HG03175 (cell line): ENCODE data around the gene LRRC3.

Source experiments
- ATAC-seq: cut with Tn5 transposase; IDR thresholded peaks from one replicate; pipeline ENCODE4 v1.9.1; 2021; ENCODE audit warnings: mild to moderate bottlenecking, moderate library complexity; ENCODE audit not compliant: unreplicated experiment

LRRC3 gene

GRCh38 chr21:44510109-44510507 lies 54.8 kb downstream of the LRRC3 start:
- ATAC-seq, result no peak

DNA sequence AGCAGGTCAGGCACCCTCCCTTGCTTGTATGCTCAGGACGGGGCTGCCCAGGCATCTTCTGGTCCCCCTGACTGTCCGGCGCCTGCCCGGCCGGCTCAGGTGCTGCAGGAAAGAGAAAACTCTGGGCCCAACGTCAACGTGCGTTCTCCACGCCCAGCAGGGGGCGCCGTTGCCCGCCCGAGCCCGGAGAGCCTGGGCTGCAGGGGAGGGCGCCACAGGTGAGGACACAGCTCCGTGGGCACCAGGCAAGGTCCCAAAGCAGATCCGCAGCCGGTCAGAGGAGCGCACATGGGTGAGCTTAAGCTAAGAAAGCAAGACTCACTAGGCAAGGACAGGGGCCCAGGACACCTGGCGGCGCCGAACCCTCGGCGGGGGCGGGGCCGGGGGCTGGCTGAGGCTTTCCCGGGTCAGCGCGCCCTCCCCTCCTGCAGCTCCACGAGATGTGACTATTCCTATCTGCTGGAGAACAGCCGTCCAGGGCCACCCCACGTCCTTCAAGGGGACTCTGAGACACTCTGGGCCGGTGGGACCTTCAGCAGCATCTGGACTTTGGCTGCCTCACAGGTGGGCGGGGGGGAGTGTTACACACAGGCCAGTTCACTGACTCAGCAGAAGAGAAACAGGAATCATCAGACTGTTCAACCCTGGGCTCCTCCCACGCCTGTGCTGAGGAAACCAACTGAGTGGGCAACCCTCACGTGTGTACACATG lies 55.4 kb downstream of the LRRC3 start:
- ATAC-seq, result no peak

- no peak for ATAC-seq
Measured at GRCh38 chr21:44511219-44511937, 56.1 kb downstream of the LRRC3 start.
